ENCODE data around the gene YES1. TPM values are rescaled to one million over a fixed set of nuclear protein-coding genes. Genes with fewer than 3 reads are reported as not detected.

YES1 gene
- total and polyA plus RNA-seq, 2 of the 13 experiments (the other 11 are each of a cell fraction or from before 2014, with no cell fraction given), result 17.2 to 70.8 TPM

- TF ChIP-seq ZNF574 (CRISPR knock-in tag; IDR thresholded peaks at IDR 0.05) (peak; percentile 80), SSRP1 (CRISPR knock-in tag; IDR thresholded peaks at IDR 0.05) (no peak), NKX3-1 (CRISPR knock-in tag; IDR thresholded peaks at IDR 0.05) (no peak), ISX (CRISPR knock-in tag; conservative IDR thresholded peaks at IDR 0.05) (no peak), ZFP36L2 (CRISPR knock-in tag; IDR thresholded peaks at IDR 0.05) (no peak), FOXK2 (IDR thresholded peaks at IDR 0.05) (no peak), SYNCRIP (IDR thresholded peaks at IDR 0.05; ENCODE audit: insufficient read depth, low read depth, low read length) (no peak), ZNF879 (CRISPR knock-in tag; IDR thresholded peaks at IDR 0.05) (no peak), ZNF557 (CRISPR knock-in tag; IDR thresholded peaks at IDR 0.05) (no peak), ZNF441 (CRISPR knock-in tag; IDR thresholded peaks at IDR 0.05; ENCODE audit: borderline replicate concordance) (no peak), ZNF3 (CRISPR knock-in tag; IDR thresholded peaks at IDR 0.05) (no peak)
- TF ChIP-seq, protein P1, sequence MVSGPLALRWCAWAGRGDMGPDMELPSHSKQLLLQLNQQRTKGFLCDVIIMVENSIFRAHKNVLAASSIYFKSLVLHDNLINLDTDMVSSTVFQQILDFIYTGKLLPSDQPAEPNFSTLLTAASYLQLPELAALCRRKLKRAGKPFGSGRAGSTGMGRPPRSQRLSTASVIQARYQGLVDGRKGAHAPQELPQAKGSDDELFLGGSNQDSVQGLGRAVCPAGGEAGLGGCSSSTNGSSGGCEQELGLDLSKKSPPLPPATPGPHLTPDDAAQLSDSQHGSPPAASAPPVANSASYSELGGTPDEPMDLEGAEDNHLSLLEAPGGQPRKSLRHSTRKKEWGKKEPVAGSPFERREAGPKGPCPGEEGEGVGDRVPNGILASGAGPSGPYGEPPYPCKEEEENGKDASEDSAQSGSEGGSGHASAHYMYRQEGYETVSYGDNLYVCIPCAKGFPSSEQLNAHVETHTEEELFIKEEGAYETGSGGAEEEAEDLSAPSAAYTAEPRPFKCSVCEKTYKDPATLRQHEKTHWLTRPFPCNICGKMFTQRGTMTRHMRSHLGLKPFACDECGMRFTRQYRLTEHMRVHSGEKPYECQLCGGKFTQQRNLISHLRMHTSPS (CRISPR knock-in tag; IDR thresholded peaks at IDR 0.05; ENCODE audit: low read depth), result 0 out of 2 replicates have a peak, but pooled peaks have one; percentile 18
- TF ChIP-seq, protein P2, sequence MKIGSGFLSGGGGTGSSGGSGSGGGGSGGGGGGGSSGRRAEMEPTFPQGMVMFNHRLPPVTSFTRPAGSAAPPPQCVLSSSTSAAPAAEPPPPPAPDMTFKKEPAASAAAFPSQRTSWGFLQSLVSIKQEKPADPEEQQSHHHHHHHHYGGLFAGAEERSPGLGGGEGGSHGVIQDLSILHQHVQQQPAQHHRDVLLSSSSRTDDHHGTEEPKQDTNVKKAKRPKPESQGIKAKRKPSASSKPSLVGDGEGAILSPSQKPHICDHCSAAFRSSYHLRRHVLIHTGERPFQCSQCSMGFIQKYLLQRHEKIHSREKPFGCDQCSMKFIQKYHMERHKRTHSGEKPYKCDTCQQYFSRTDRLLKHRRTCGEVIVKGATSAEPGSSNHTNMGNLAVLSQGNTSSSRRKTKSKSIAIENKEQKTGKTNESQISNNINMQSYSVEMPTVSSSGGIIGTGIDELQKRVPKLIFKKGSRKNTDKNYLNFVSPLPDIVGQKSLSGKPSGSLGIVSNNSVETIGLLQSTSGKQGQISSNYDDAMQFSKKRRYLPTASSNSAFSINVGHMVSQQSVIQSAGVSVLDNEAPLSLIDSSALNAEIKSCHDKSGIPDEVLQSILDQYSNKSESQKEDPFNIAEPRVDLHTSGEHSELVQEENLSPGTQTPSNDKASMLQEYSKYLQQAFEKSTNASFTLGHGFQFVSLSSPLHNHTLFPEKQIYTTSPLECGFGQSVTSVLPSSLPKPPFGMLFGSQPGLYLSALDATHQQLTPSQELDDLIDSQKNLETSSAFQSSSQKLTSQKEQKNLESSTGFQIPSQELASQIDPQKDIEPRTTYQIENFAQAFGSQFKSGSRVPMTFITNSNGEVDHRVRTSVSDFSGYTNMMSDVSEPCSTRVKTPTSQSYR (CRISPR knock-in tag; IDR thresholded peaks at IDR 0.05; ENCODE audit: borderline replicate concordance), result no peak
- TF ChIP-seq, protein P3, sequence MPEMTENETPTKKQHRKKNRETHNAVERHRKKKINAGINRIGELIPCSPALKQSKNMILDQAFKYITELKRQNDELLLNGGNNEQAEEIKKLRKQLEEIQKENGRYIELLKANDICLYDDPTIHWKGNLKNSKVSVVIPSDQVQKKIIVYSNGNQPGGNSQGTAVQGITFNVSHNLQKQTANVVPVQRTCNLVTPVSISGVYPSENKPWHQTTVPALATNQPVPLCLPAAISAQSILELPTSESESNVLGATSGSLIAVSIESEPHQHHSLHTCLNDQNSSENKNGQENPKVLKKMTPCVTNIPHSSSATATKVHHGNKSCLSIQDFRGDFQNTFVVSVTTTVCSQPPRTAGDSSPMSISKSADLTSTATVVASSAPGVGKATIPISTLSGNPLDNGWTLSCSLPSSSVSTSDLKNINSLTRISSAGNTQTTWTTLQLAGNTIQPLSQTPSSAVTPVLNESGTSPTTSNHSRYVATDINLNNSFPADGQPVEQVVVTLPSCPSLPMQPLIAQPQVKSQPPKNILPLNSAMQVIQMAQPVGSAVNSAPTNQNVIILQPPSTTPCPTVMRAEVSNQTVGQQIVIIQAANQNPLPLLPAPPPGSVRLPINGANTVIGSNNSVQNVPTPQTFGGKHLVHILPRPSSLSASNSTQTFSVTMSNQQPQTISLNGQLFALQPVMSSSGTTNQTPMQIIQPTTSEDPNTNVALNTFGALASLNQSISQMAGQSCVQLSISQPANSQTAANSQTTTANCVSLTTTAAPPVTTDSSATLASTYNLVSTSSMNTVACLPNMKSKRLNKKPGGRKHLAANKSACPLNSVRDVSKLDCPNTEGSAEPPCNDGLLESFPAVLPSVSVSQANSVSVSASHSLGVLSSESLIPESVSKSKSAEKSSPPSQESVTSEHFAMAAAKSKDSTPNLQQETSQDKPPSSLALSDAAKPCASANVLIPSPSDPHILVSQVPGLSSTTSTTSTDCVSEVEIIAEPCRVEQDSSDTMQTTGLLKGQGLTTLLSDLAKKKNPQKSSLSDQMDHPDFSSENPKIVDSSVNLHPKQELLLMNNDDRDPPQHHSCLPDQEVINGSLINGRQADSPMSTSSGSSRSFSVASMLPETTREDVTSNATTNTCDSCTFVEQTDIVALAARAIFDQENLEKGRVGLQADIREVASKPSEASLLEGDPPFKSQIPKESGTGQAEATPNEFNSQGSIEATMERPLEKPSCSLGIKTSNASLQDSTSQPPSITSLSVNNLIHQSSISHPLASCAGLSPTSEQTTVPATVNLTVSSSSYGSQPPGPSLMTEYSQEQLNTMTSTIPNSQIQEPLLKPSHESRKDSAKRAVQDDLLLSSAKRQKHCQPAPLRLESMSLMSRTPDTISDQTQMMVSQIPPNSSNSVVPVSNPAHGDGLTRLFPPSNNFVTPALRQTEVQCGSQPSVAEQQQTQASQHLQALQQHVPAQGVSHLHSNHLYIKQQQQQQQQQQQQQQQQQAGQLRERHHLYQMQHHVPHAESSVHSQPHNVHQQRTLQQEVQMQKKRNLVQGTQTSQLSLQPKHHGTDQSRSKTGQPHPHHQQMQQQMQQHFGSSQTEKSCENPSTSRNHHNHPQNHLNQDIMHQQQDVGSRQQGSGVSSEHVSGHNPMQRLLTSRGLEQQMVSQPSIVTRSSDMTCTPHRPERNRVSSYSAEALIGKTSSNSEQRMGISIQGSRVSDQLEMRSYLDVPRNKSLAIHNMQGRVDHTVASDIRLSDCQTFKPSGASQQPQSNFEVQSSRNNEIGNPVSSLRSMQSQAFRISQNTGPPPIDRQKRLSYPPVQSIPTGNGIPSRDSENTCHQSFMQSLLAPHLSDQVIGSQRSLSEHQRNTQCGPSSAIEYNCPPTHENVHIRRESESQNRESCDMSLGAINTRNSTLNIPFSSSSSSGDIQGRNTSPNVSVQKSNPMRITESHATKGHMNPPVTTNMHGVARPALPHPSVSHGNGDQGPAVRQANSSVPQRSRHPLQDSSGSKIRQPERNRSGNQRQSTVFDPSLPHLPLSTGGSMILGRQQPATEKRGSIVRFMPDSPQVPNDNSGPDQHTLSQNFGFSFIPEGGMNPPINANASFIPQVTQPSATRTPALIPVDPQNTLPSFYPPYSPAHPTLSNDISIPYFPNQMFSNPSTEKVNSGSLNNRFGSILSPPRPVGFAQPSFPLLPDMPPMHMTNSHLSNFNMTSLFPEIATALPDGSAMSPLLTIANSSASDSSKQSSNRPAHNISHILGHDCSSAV (CRISPR knock-in tag; IDR thresholded peaks at IDR 0.05; ENCODE audit: borderline replicate concordance), result no peak
Measured at GRCh38 chr18:832085-832681, 20.1 kb upstream of the YES1 start (continued).

All from HepG2 (cell line).